ENCODE measurements around the gene SPRY2. TPM values are rescaled to one million over a fixed set of nuclear protein-coding genes. Genes with fewer than 3 reads are reported as not detected.
A peak's percentile ranks its signal among the peaks of the same experiment; 100 is the strongest.

The SPRY2 gene
- total and polyA plus RNA-seq, 7 experiments from 2014 or later: 0.13 to 1.2 (median 0.16) TPM; not detected in 4

- H3K4me1 ChIP-seq (ENCODE audit: control insufficient read depth in 2 of 2, insufficient read depth in 2 of 2, low read length in 2 of 2): no peaks in the 10 kb centered on the region
- no peak for ATAC-seq
- Mint-ChIP-seq H3K4me3 (no peak overlapping the region), H3K27ac (no peak overlapping the region), H3K27me3 (peaks cover 0 to 13% (median 3%) of the 10 kb centered on the region in 5 donors), H3K9me3 (peaks cover 0 to 2% (median 0%) of the 10 kb centered on the region in 11 donors), H3K4me1 (peaks cover 0 to 3% (median 0%) of the 10 kb centered on the region in 7 donors), H3K36me3 (no peaks in the 10 kb centered on the region)
- H3K4me3 ChIP-seq (ENCODE audit: low read length): no peak overlapping the region
- intact Hi-C loops (cut with micrococcal nuclease): loop anchor here in 1 of 2 donors (5.0 kb wide), 1 partner anchor 687 kb away; no protein-coding TSS in a partner anchor
- POLR2A ChIA-PET: no interaction called here
- no peak overlapping the region for H3K27ac ChIP-seq (ENCODE audit: low read depth, low read length)
- no peaks in the 10 kb centered on the region for H3K36me3 ChIP-seq (ENCODE audit: control insufficient read depth in 2 of 3, insufficient read depth in 3 of 3, low read length in 3 of 3)
- DNase-seq: no peak
- no peaks in the 10 kb centered on the region for H3K9me3 ChIP-seq (ENCODE audit: control insufficient read depth in 2 of 3, low read length in 3 of 3)
- no peaks in the 10 kb centered on the region for H3K27me3 ChIP-seq (ENCODE audit: control insufficient read depth in 2 of 2, insufficient read depth in 2 of 2, low read length in 2 of 2)
- CTCF ChIA-PET: no interaction called here
These were observed 23.1 kb upstream of the SPRY2 start for GRCh38 chr13:80363890-80364503.

GRCh38 chr13:80362481-80362880 is 21.6 kb upstream of the SPRY2 start:
- no peak overlapping the region for H3K4me3 ChIP-seq (ENCODE audit: low read length)
- H3K27me3 ChIP-seq (ENCODE audit: control insufficient read depth in 2 of 2, insufficient read depth in 2 of 2, low read length in 2 of 2): no peaks in the 10 kb centered on the region
- no peaks in the 10 kb centered on the region for H3K4me1 ChIP-seq (ENCODE audit: control insufficient read depth in 2 of 2, insufficient read depth in 2 of 2, low read length in 2 of 2)
- H3K36me3 ChIP-seq (ENCODE audit: control insufficient read depth in 2 of 3, insufficient read depth in 3 of 3, low read length in 3 of 3): no peaks in the 10 kb centered on the region
- ChIA-PET CTCF (no interaction called here), POLR2A (no interaction called here)
- peaks cover 0 to 2% (median 0%) of the 10 kb centered on the region in 11 donors for H3K9me3 Mint-ChIP-seq
- H3K27ac Mint-ChIP-seq: no peak overlapping the region
- H3K27me3 Mint-ChIP-seq: peaks cover 0 to 14% (median 3%) of the 10 kb centered on the region in 5 donors
- H3K4me3 Mint-ChIP-seq: peak overlapping the region in 1 of 10 donors; percentile 48
- H3K9me3 ChIP-seq (ENCODE audit: control insufficient read depth in 2 of 3, low read length in 3 of 3): no peaks in the 10 kb centered on the region
- no peak for DNase-seq
- ATAC-seq: no peak
- H3K36me3 Mint-ChIP-seq: no peaks in the 10 kb centered on the region
- intact Hi-C loops (cut with micrococcal nuclease): loop anchor here in 1 of 2 donors (5.0 kb wide), 1 partner anchor 685 kb away; no protein-coding TSS in a partner anchor
- peaks cover 0 to 3% (median 0%) of the 10 kb centered on the region in 7 donors for H3K4me1 Mint-ChIP-seq
- no peak overlapping the region for H3K27ac ChIP-seq (ENCODE audit: low read depth, low read length)

DNA sequence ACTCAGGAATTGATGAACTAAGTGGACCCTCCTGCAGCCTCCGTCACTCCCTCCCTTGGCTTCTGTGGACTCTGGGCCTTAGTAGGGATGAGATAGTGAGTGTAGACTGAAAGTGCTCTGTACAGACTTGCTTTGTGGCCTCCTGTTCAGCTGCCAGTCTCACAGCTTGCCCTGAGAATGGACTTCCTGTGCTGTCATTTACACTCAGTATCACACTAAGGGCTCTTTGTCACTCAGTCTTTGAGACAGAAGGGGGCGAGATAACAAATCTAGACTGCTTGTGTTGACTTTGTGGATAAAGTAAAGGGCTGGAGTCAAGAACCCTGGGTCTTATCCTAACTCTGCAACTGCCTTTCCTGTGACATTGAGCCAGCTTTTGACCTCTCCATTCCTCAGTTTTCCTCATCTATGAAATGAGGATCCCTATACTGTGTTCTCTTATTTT is 21.0 kb upstream of the SPRY2 start:
- ChIA-PET POLR2A (no interaction called here), CTCF (no interaction called here)
- H3K27me3 Mint-ChIP-seq: peaks cover 0 to 9% (median 3%) of the 10 kb centered on the region in 5 donors
- no peak overlapping the region for H3K4me3 ChIP-seq (ENCODE audit: low read length)
- H3K27me3 ChIP-seq (ENCODE audit: control insufficient read depth in 2 of 2, insufficient read depth in 2 of 2, low read length in 2 of 2): no peaks in the 10 kb centered on the region
- peaks cover 0 to 3% (median 0%) of the 10 kb centered on the region in 7 donors for H3K4me1 Mint-ChIP-seq
- H3K9me3 Mint-ChIP-seq: peaks cover 0 to 2% (median 0%) of the 10 kb centered on the region in 11 donors
- H3K4me3 Mint-ChIP-seq: no peak overlapping the region
- no peaks in the 10 kb centered on the region for H3K4me1 ChIP-seq (ENCODE audit: control insufficient read depth in 2 of 2, insufficient read depth in 2 of 2, low read length in 2 of 2)
- H3K27ac Mint-ChIP-seq: no peak overlapping the region
- H3K9me3 ChIP-seq (ENCODE audit: control insufficient read depth in 2 of 3, low read length in 3 of 3): no peaks in the 10 kb centered on the region
- ATAC-seq (peak; percentile 63), DNase-seq (no peak)
- no peaks in the 10 kb centered on the region for H3K36me3 ChIP-seq (ENCODE audit: control insufficient read depth in 2 of 3, insufficient read depth in 3 of 3, low read length in 3 of 3)
- no peaks in the 10 kb centered on the region for H3K36me3 Mint-ChIP-seq
- no peak overlapping the region for H3K27ac ChIP-seq (ENCODE audit: low read depth, low read length)
- intact Hi-C loops (cut with micrococcal nuclease): loop anchor here in 1 of 2 donors (5.0 kb wide), 1 partner anchor 685 kb away; no protein-coding TSS in a partner anchor

DNA sequence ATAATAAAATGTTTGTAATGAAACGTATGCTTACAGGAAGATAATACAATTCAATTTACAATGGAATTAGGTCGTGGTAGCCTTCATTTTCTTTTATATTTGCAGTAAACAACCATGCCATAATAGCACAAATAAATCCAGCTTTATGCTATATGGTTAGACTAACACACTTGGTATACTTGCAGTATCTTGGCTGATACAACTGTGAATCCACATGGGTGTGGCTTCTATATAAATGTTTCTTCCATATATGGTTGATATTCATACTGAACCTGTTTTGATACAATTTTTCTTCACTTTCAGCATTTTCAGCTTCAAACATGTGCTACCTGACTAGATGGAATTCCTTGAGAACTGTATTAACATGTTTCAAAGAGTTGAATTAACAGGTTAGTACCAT is 20.4 kb upstream of the SPRY2 start:
- Histone ChIP-seq H3K27me3 (ENCODE audit: control insufficient read depth in 2 of 2, insufficient read depth in 2 of 2, low read length in 2 of 2) (no peaks in the 10 kb centered on the region), H3K36me3 (ENCODE audit: control insufficient read depth in 2 of 3, insufficient read depth in 3 of 3, low read length in 3 of 3) (no peaks in the 10 kb centered on the region), H3K9me3 (ENCODE audit: control insufficient read depth in 2 of 3, low read length in 3 of 3) (no peaks in the 10 kb centered on the region), H3K4me1 (ENCODE audit: control insufficient read depth in 2 of 2, insufficient read depth in 2 of 2, low read length in 2 of 2) (no peaks in the 10 kb centered on the region), H3K4me3 (ENCODE audit: low read length) (no peak overlapping the region), H3K27ac (ENCODE audit: low read depth, low read length) (no peak overlapping the region)
- intact Hi-C loops (cut with micrococcal nuclease): loop anchor here in 1 of 2 donors (5.0 kb wide), 1 partner anchor 684 kb away; no protein-coding TSS in a partner anchor
- ATAC-seq (no peak), DNase-seq (no peak)
- Mint-ChIP-seq H3K27ac (no peak overlapping the region), H3K4me1 (peaks cover 0 to 3% (median 0%) of the 10 kb centered on the region in 7 donors), H3K9me3 (peaks cover 0 to 2% (median 0%) of the 10 kb centered on the region in 11 donors), H3K4me3 (no peak overlapping the region), H3K36me3 (no peaks in the 10 kb centered on the region), H3K27me3 (peaks cover 0 to 9% (median 3%) of the 10 kb centered on the region in 5 donors)
- ChIA-PET CTCF (no interaction called here), POLR2A (no interaction called here)

DNA sequence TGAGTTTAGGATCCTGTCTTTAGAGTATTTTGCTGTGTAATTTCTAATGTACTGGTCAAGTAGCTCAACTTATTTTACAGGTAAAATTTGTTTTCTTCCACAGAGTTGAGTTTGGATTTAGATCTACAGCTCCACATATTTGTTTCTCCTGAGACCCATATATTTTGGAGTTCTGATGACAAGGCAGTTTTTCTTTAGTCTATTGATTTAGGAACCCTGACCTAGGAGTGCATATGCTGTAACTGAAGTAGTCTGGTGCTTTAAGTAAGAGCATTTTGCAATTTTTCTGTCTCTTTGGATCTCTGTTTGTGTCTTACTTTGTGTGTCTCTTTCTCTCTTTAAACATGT is 19.5 kb upstream of the SPRY2 start:
- H3K9me3 Mint-ChIP-seq: peaks cover 0 to 2% (median 0%) of the 10 kb centered on the region in 11 donors
- intact Hi-C loops (cut with micrococcal nuclease): loop anchor here in 1 of 2 donors (5.0 kb wide), 1 partner anchor 683 kb away; no protein-coding TSS in a partner anchor
- CTCF ChIA-PET: no interaction called here

DNA sequence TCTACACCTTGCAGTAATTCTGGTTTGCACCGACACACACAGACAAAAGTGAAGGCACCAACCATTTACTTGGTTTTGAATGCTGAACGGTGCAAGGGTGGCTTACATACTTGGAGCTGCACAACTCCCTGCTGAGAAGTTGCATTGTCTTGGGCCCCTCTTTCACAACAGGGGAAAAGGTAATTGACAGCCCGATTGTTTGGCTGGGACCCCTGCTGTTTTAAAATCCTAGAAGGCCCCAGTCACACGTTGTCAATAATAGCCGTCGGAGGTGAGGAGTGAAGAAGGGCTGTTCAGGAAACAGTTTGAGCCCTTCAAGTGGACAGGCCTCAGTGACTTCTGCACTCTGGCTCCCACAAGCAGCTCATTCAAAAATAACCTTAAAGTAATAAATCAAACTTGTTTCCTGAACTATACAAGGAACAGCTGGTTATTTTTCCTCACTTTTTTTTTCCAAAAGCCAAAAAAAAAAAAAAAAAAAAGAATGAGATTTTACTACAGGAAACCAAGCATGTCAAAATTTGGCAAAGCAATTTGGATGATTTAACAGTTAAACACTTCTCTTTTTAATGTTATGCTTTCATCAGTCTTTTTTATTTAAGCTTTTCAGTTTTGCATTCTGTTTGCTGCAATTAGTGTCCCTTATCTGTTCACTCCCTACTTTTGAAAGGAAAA is 19.0 kb upstream of the SPRY2 start:
- ChIA-PET CTCF (no interaction called here), POLR2A (no interaction called here)
- ATAC-seq (no peak), DNase-seq (no peak)
- H3K36me3 Mint-ChIP-seq: no peaks in the 10 kb centered on the region
- peaks cover 0 to 2% (median 0%) of the 10 kb centered on the region in 11 donors for H3K9me3 Mint-ChIP-seq
- no peak overlapping the region for H3K27ac Mint-ChIP-seq
- H3K27ac ChIP-seq (ENCODE audit: low read depth, low read length): no peak overlapping the region
- peaks cover 0 to 3% (median 0%) of the 10 kb centered on the region in 7 donors for H3K4me1 Mint-ChIP-seq
- no peaks in the 10 kb centered on the region for H3K36me3 ChIP-seq (ENCODE audit: control insufficient read depth in 2 of 3, insufficient read depth in 3 of 3, low read length in 3 of 3)
- no peak overlapping the region for H3K4me3 Mint-ChIP-seq
- peaks cover 0 to 9% (median 3%) of the 10 kb centered on the region in 5 donors for H3K27me3 Mint-ChIP-seq
- H3K27me3 ChIP-seq (ENCODE audit: control insufficient read depth in 2 of 2, insufficient read depth in 2 of 2, low read length in 2 of 2): no peaks in the 10 kb centered on the region
- no peaks in the 10 kb centered on the region for H3K4me1 ChIP-seq (ENCODE audit: control insufficient read depth in 2 of 2, insufficient read depth in 2 of 2, low read length in 2 of 2)
- intact Hi-C loops (cut with micrococcal nuclease): loop anchor here in 1 of 2 donors (5.0 kb wide), 1 partner anchor 683 kb away; no protein-coding TSS in a partner anchor
- H3K9me3 ChIP-seq (ENCODE audit: control insufficient read depth in 2 of 3, low read length in 3 of 3): no peaks in the 10 kb centered on the region
- no peak overlapping the region for H3K4me3 ChIP-seq (ENCODE audit: low read length)

More for the DNA sequence above, 19.5 kb upstream of the SPRY2 start:
- Histone ChIP-seq H3K27ac (ENCODE audit: low read depth, low read length) (no peak overlapping the region), H3K4me3 (ENCODE audit: low read length) (no peak overlapping the region), H3K27me3 (ENCODE audit: control insufficient read depth in 2 of 2, insufficient read depth in 2 of 2, low read length in 2 of 2) (no peaks in the 10 kb centered on the region), H3K4me1 (ENCODE audit: control insufficient read depth in 2 of 2, insufficient read depth in 2 of 2, low read length in 2 of 2) (no peaks in the 10 kb centered on the region), H3K9me3 (ENCODE audit: control insufficient read depth in 2 of 3, low read length in 3 of 3) (no peaks in the 10 kb centered on the region), H3K36me3 (ENCODE audit: control insufficient read depth in 2 of 3, insufficient read depth in 3 of 3, low read length in 3 of 3) (no peaks in the 10 kb centered on the region)
- Mint-ChIP-seq H3K27ac (no peak overlapping the region), H3K36me3 (no peaks in the 10 kb centered on the region), H3K27me3 (peaks cover 0 to 9% (median 3%) of the 10 kb centered on the region in 5 donors), H3K4me1 (peaks cover 0 to 3% (median 0%) of the 10 kb centered on the region in 7 donors), H3K4me3 (no peak overlapping the region)
- POLR2A ChIA-PET: no interaction called here
- ATAC-seq (no peak), DNase-seq (no peak)

Measured in naive thymus-derived CD4-positive, alpha-beta T cell (primary cell).